Diencephalon (tissue), 1 donor: Measurements from ENCODE around the gene CYB561D1. TPM values are rescaled to one million over a fixed set of nuclear protein-coding genes. Genes with fewer than 3 reads are reported as not detected.

Experiments
- total RNA-seq: library from RNA; depleted of rRNA; stranded (reverse); fragments of >200 nt; gene quantifications from one replicate; pipeline ENCODE4 v1.2.3, GENCODE V29; 2014

The CYB561D1 gene
- total RNA-seq = 6.9 TPM

GRCh38 chr1:109493805-109494539 lies at the start of gene CYB561D1:
TSS of gene CYB561D1 (plus strand) at chr1:109494094. CDS start at chr1:109494140, 46 bp downstream.

GRCh38 chr1:109466452-109467300 lies 27.2 kb upstream of the CYB561D1 start, which contains the start of gene SYPL2:
TSS of gene SYPL2 (plus strand) at chr1:109466546. CDS start at chr1:109466844, 298 bp downstream.

GRCh38 chr1:109483672-109484518 lies 10.0 kb upstream of the CYB561D1 start, which contains the start of gene ATXN7L2:
TSS of gene ATXN7L2 (plus strand) at chr1:109483905. CDS start at chr1:109483954, 49 bp downstream.

GRCh38 chr1:109509176-109510134 lies 15.6 kb downstream of the CYB561D1 start, which contains the start of gene AMIGO1:
TSS of gene AMIGO1 (minus strand) at chr1:109509727. CDS start at chr1:109508912, 815 bp downstream.

GRCh38 chr1:109539676-109540075 lies 45.8 kb downstream of the CYB561D1 start, which contains the start of gene GPR61:
TSS of gene GPR61 (plus strand) at chr1:109539872. CDS start at chr1:109543023, 3,151 bp downstream.

GRCh38 chr1:109548321-109549267 lies 54.7 kb downstream of the CYB561D1 start, which contains the start of gene GNAI3:
TSS of gene GNAI3 (plus strand) at chr1:109548615. CDS start at chr1:109548721, 106 bp downstream.

Other genes with a start within 250 kb of the CYB561D1 start
- 40.8 TPM for gene CELSR2, start 244.6 kb upstream of the CYB561D1 start, total RNA-seq
- gene PSRC1, start 210.9 kb upstream of the CYB561D1 start, total RNA-seq = 12.0 TPM
- gene MYBPHL, start 187.1 kb upstream of the CYB561D1 start, total RNA-seq = 0.23 TPM
- 73.8 TPM for gene SORT1, start 96.2 kb upstream of the CYB561D1 start, total RNA-seq
- 42.9 TPM for gene PSMA5, start 67.6 kb upstream of the CYB561D1 start, total RNA-seq
- gene SYPL2, start 27.5 kb upstream of the CYB561D1 start, total RNA-seq = not detected
- 5.5 TPM for gene ATXN7L2, start 10.2 kb upstream of the CYB561D1 start, total RNA-seq
- 16.6 TPM for gene AMIGO1, start 15.6 kb downstream of the CYB561D1 start, total RNA-seq
- gene GPR61, start 45.8 kb downstream of the CYB561D1 start, total RNA-seq = 17.8 TPM
- gene GNAI3, start 54.5 kb downstream of the CYB561D1 start, total RNA-seq = 12.9 TPM
- not detected for gene GNAT2, start 125.5 kb downstream of the CYB561D1 start, total RNA-seq
- gene AMPD2, start 125.7 kb downstream of the CYB561D1 start, total RNA-seq = 70.8 TPM
- gene GSTM4, start 162.0 kb downstream of the CYB561D1 start, total RNA-seq = 9.7 TPM
- 33.0 TPM for gene GSTM2, start 174.0 kb downstream of the CYB561D1 start, total RNA-seq
- 15.0 TPM for gene GSTM1, start 193.7 kb downstream of the CYB561D1 start, total RNA-seq
- gene GSTM5, start 218.2 kb downstream of the CYB561D1 start, total RNA-seq = 6.2 TPM
- gene GSTM3, start 246.9 kb downstream of the CYB561D1 start, total RNA-seq = 91.3 TPM